Body of pancreas (tissue), 4 donors: ENCODE measurements around the gene SLC10A3.

Experiments used
- CTCF ChIP-seq, 7 experiments: fragments of 450-650 bp in 4 of 7; fragments of 200-600 bp in 3 of 7; sonication (generic) in 3 of 7; IDR thresholded peaks; one replicate each; pipeline ENCODE4 v1.5.1; 2016 to 2019; ENCODE audit warnings: antibody characterized with exemption in 7 of 7
- POLR2A ChIP-seq, 3 donors: fragments of 450-650 bp; IDR thresholded peaks; one replicate each; pipeline ENCODE4 v1.6.1; 2016; ENCODE audit warnings: antibody characterized with exemption in 3 of 3, mild to moderate bottlenecking in 2 of 3

DNA sequence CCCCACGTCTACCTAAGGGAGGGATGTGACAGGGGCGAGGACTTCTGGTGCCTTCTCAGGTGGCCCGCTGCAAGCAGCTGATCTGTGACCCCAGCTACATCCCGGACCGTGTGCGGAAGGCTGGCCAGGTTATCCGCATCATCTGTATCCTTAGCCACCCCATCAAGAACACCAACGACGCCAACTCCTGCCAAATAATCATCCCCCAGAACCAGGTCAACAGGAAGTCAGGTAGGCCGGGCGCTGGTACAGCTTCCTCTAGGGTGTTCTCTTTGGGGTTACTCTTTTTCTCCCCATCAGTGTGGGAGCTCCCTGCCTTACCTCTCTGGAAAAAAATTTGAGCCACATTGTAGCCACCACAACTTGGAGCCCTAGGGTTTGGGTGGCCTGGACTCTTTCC lies 48.9 kb downstream of the SLC10A3 start:
- no peak for TF ChIP-seq CTCF (IDR thresholded peaks at IDR 0.05)
- no peak for TF ChIP-seq POLR2A (IDR thresholded peaks at IDR 0.05)
